HG02610 (cell line): Measurements from ENCODE around the gene HOXA4.
A peak's percentile ranks its signal among the peaks of the same experiment; 100 is the strongest.

Experiments used
- ATAC-seq: cut with Tn5 transposase; IDR thresholded peaks from one replicate; pipeline ENCODE4 v1.9.1; 2021; ENCODE audit warnings: mild to moderate bottlenecking, moderate library complexity; ENCODE audit not compliant: unreplicated experiment

Gene HOXA4

GRCh38 chr7:27106901-27107240 is 23.7 kb downstream of the HOXA4 start:
- no peak for ATAC-seq

GRCh38 chr7:27106181-27106900 is 24.2 kb downstream of the HOXA4 start:
- ATAC-seq: no peak

GRCh38 chr7:27105301-27106031 is 25.1 kb downstream of the HOXA4 start:
- no peak for ATAC-seq

GRCh38 chr7:27104341-27105058 is 26.1 kb downstream of the HOXA4 start:
- ATAC-seq: no peak

GRCh38 chr7:27103489-27104226 is 26.9 kb downstream of the HOXA4 start:
- ATAC-seq: no peak

- ATAC-seq: no peak
Measured at GRCh38 chr7:27102581-27103442, 27.7 kb downstream of the HOXA4 start, which contains the start of gene HOXA2. HOXA2 (minus strand) TSS chr7:27102683; CDS start chr7:27102500, 183 bp downstream.

- ATAC-seq: no peak
Measured at GRCh38 chr7:27101957-27102580, 28.5 kb downstream of the HOXA4 start.

GRCh38 chr7:27101171-27101956 is 29.2 kb downstream of the HOXA4 start:
- ATAC-seq: no peak

- ATAC-seq: no peak
Measured at GRCh38 chr7:27100694-27101170, 29.8 kb downstream of the HOXA4 start.

- ATAC-seq: no peak
Measured at GRCh38 chr7:27099453-27100370, 30.8 kb downstream of the HOXA4 start.

- no peak for ATAC-seq
Measured at GRCh38 chr7:27098578-27099451, 31.7 kb downstream of the HOXA4 start.

- ATAC-seq: no peak
Measured at GRCh38 chr7:27097686-27098577, 32.6 kb downstream of the HOXA4 start.

GRCh38 chr7:27096768-27097514 is 33.6 kb downstream of the HOXA4 start:
- no peak for ATAC-seq

GRCh38 chr7:27095897-27096767 is 34.4 kb downstream of the HOXA4 start, which contains the start of gene HOXA1:
HOXA1 (minus strand) TSS chr7:27096000; CDS start chr7:27095912, 88 bp downstream.
- ATAC-seq: peak; percentile 86
